ENCODE results near the gene TMEM150C. TPM values are rescaled to one million over a fixed set of nuclear protein-coding genes. Genes with fewer than 3 reads are reported as not detected.

The TMEM150C gene
- total and polyA plus RNA-seq, 2 experiments from 2014 or later, result 0.22 to 0.44 TPM

DNA sequence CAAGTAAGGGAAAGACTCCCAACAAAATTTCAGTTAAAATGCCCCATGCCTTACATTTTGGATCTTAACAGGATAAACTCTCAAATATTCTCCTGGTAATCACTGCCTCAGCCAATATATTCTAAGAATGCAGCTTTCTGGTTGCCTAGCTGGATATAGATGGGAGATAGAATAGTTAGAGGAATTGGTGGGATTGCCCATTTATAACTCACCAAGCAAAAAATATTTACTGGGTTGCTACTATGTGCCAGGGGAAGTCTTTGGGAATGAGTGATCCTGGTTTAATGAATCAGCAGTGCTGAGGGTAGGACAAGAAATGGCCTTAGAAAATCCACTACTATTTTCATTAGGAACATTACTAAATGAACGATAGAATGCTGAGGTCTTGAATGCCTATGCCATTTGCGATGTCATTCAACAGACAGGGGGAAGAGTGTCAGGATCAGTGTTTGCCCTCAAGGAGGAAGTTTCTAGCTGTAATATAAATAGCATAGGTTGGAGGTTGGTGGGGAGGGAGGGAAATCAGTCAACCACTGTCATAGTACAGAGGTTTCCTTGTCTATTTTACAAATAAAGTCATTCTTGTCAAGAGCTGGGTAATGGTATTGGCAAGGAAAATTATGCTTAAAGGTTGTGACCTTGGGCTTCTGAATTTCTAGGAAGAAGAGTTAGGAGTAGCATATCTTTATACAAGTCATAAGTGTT is 67.9 kb downstream of the TMEM150C start:
- TF ChIP-seq EZH2phosphoT487 (IDR thresholded peaks at IDR 0.05; ENCODE audit: insufficient read depth, low read depth) (no peak), EZH2 (IDR thresholded peaks at IDR 0.05; ENCODE audit: insufficient read depth, poor library complexity, severe bottlenecking) (no peak)
- no peaks in the 10 kb centered on the region for H4K20me1 ChIP-seq (ENCODE audit: insufficient read depth)
- in situ Hi-C loops (cut with MboI), result no loop called here
- no peak overlapping the region for H3K9ac ChIP-seq
- no peaks in the 10 kb centered on the region for H3K36me3 ChIP-seq (ENCODE audit: low read depth)
- H3K4me1 ChIP-seq (ENCODE audit: insufficient read depth), result peaks cover 17% of the 10 kb centered on the region
- H3K79me2 ChIP-seq (ENCODE audit: insufficient read depth), result no peaks in the 10 kb centered on the region
- H3K27ac ChIP-seq, result peak overlapping the region; percentile 57
- DNase-seq, result peak; percentile 79
- H3K4me2 ChIP-seq (ENCODE audit: unreplicated experiment), result peak overlapping the region; percentile 50
- H3K9me3 ChIP-seq (ENCODE audit: low read depth), result no peaks in the 10 kb centered on the region
- H3F3A ChIP-seq (ENCODE audit: insufficient read depth), result 0 out of 2 replicates have a peak, but pooled peaks cover 4% of the 10 kb centered on the region
- WGBS, 2 experiments (ENCODE audit: low coverage in 1 of 2, low lambda C conversion rate in 2 of 2, missing lambda C conversion rate in 2 of 2), result 56 to 63% methylated on average over 2 of the region's 2 CpGs
- H3K27me3 ChIP-seq (replicated peaks; ENCODE audit: insufficient read depth), result no peaks in the 10 kb centered on the region
- no peak overlapping the region for H3K4me3 ChIP-seq
- H2AFZ ChIP-seq, result 0 out of 2 replicates have a peak overlapping the region, but pooled peaks have one; percentile 2
- H3K9me2 ChIP-seq (ENCODE audit: insufficient read depth), result no peaks in the 10 kb centered on the region

DNA sequence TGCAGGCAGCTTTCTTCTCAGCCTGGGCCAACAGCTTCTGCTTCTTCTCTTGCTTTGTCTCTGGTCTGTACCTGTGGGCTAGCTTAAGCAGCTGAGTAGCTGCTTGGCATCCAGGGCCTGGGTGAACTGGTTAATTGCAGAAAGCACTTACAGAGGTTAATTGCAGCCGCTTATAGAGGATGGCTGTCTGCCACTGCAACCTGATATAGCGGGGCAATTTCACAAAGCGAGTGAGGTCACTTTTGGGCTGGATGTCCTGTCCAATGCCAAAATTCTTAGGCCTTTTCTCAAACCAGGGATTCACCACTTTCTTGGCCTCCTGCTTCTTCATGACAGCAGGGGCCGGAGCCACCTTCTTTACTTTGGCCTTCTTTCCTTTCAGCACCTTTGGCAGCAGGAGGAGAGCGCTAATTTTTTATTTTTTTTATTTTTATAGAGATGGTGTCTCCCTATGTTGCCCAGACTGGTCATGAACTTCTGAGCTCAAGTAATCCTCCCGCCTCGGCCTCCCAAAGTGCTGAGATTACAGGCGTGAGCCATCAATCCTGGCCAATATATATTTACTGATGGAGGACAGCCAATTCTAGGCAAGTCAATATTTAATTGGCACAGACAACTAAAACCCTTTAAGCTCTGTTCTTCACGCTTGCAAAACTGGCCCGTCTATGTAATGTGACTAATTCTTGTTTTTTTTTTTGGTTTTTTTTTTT is 70.4 kb downstream of the TMEM150C start:
- peaks cover 17% of the 10 kb centered on the region for H3K4me1 ChIP-seq (ENCODE audit: insufficient read depth)
- H3K4me3 ChIP-seq, result no peak overlapping the region
- no peaks in the 10 kb centered on the region for H3K9me2 ChIP-seq (ENCODE audit: insufficient read depth)
- TF ChIP-seq EZH2 (IDR thresholded peaks at IDR 0.05; ENCODE audit: insufficient read depth, poor library complexity, severe bottlenecking) (no peak), EZH2phosphoT487 (IDR thresholded peaks at IDR 0.05; ENCODE audit: insufficient read depth, low read depth) (no peak)
- no peak overlapping the region for H3K9ac ChIP-seq
- no peaks in the 10 kb centered on the region for H3K27me3 ChIP-seq (replicated peaks; ENCODE audit: insufficient read depth)
- 0 out of 2 replicates have a peak, but pooled peaks cover 4% of the 10 kb centered on the region for H3F3A ChIP-seq (ENCODE audit: insufficient read depth)
- H2AFZ ChIP-seq, result no peak overlapping the region
- H3K27ac ChIP-seq, result no peak overlapping the region
- H3K36me3 ChIP-seq (ENCODE audit: low read depth), result no peaks in the 10 kb centered on the region
- WGBS, 2 experiments (ENCODE audit: low coverage in 1 of 2, low lambda C conversion rate in 2 of 2, missing lambda C conversion rate in 2 of 2), result 94 to 96% methylated on average over 10 of the region's 10 CpGs
- in situ Hi-C loops (cut with MboI), result no loop called here
- no peak overlapping the region for H3K4me2 ChIP-seq (ENCODE audit: unreplicated experiment)
- no peaks in the 10 kb centered on the region for H3K9me3 ChIP-seq (ENCODE audit: low read depth)
- no peak for DNase-seq
- H4K20me1 ChIP-seq (ENCODE audit: insufficient read depth), result no peaks in the 10 kb centered on the region
- no peaks in the 10 kb centered on the region for H3K79me2 ChIP-seq (ENCODE audit: insufficient read depth)

DNA sequence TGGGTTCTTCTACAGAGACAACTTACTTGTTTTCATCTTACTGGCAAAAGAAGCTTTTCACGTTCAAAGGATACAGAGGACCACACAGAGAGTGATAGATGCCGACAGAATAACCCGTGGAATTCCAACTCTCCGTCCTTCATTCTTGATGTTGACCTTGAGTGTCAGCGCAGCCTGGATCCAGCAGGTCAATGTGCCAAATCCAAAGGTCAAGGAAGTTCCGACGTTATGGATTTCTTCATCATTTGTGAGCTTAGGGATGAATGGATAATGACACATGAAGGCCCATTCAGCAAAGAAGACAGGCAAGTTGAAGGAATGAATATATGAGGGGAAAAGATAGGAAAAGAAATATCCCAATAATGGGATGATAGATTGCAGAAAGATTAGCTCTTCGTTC is 71.8 kb downstream of the TMEM150C start:
- Histone ChIP-seq H3K4me3 (no peak overlapping the region), H3K9me3 (ENCODE audit: low read depth) (no peaks in the 10 kb centered on the region), H3K27ac (no peak overlapping the region), H3K9ac (no peak overlapping the region), H3F3A (ENCODE audit: insufficient read depth) (0 out of 2 replicates have a peak, but pooled peaks cover 4% of the 10 kb centered on the region), H3K9me2 (ENCODE audit: insufficient read depth) (no peaks in the 10 kb centered on the region), H3K27me3 (replicated peaks; ENCODE audit: insufficient read depth) (no peaks in the 10 kb centered on the region), H3K79me2 (ENCODE audit: insufficient read depth) (no peaks in the 10 kb centered on the region), H3K36me3 (ENCODE audit: low read depth) (no peaks in the 10 kb centered on the region), H3K4me2 (ENCODE audit: unreplicated experiment) (no peak overlapping the region), H2AFZ (no peak overlapping the region), H3K4me1 (ENCODE audit: insufficient read depth) (peaks cover 17% of the 10 kb centered on the region), H4K20me1 (ENCODE audit: insufficient read depth) (no peaks in the 10 kb centered on the region)
- in situ Hi-C loops (cut with MboI), result no loop called here
- TF ChIP-seq EZH2phosphoT487 (IDR thresholded peaks at IDR 0.05; ENCODE audit: insufficient read depth, low read depth) (no peak), EZH2 (IDR thresholded peaks at IDR 0.05; ENCODE audit: insufficient read depth, poor library complexity, severe bottlenecking) (no peak)
- WGBS, 2 experiments (ENCODE audit: low coverage in 1 of 2, low lambda C conversion rate in 2 of 2, missing lambda C conversion rate in 2 of 2), result 75 to 80% methylated on average over 8 of the region's 8 CpGs
- DNase-seq, result no peak

- H3K79me2 ChIP-seq (ENCODE audit: insufficient read depth), result no peaks in the 10 kb centered on the region
- no peaks in the 10 kb centered on the region for H3K27me3 ChIP-seq (replicated peaks; ENCODE audit: insufficient read depth)
- H3K9me2 ChIP-seq (ENCODE audit: insufficient read depth), result no peaks in the 10 kb centered on the region
- no peak for TF ChIP-seq EZH2phosphoT487 (IDR thresholded peaks at IDR 0.05; ENCODE audit: insufficient read depth, low read depth)
- no peak for TF ChIP-seq EZH2 (IDR thresholded peaks at IDR 0.05; ENCODE audit: insufficient read depth, poor library complexity, severe bottlenecking)
- in situ Hi-C loops (cut with MboI), result no loop called here
- WGBS, 2 experiments (ENCODE audit: low coverage in 1 of 2, low lambda C conversion rate in 2 of 2, missing lambda C conversion rate in 2 of 2), result 80 to 95% methylated on average over 1 of the region's 1 CpG
- H3K9ac ChIP-seq, result no peak overlapping the region
- no peak overlapping the region for H3K27ac ChIP-seq
- no peak overlapping the region for H3K4me3 ChIP-seq
- 0 out of 2 replicates have a peak, but pooled peaks cover 4% of the 10 kb centered on the region for H3F3A ChIP-seq (ENCODE audit: insufficient read depth)
- no peaks in the 10 kb centered on the region for H3K9me3 ChIP-seq (ENCODE audit: low read depth)
- H3K4me2 ChIP-seq (ENCODE audit: unreplicated experiment), result no peak overlapping the region
- peaks cover 12% of the 10 kb centered on the region for H3K4me1 ChIP-seq (ENCODE audit: insufficient read depth)
- no peak overlapping the region for H2AFZ ChIP-seq
- DNase-seq, result no peak
- no peaks in the 10 kb centered on the region for H3K36me3 ChIP-seq (ENCODE audit: low read depth)
- H4K20me1 ChIP-seq (ENCODE audit: insufficient read depth), result no peaks in the 10 kb centered on the region
Observed at GRCh38 chr4:82489076-82489475, 72.7 kb downstream of the TMEM150C start.
